PC-9 (cell line): Measurements from ENCODE around the gene RGL2.

Source experiments
- EZH2 ChIP-seq: fragments of 200-600 bp; sonication (generic); IDR thresholded peaks from 2 replicates; pipeline ENCODE4 v1.8.0; 2017; ENCODE audit warnings: antibody characterized with exemption, low read depth
- TF ChIP-seq, protein P1 (sequence below): fragments of 200-600 bp; sonication (generic); conservative IDR thresholded peaks from 2 replicates; pipeline ENCODE4 v1.6.1; 2017; ENCODE audit warnings: mixed run types, antibody characterized with exemption, mild to moderate bottlenecking, moderate library complexity

DNA sequence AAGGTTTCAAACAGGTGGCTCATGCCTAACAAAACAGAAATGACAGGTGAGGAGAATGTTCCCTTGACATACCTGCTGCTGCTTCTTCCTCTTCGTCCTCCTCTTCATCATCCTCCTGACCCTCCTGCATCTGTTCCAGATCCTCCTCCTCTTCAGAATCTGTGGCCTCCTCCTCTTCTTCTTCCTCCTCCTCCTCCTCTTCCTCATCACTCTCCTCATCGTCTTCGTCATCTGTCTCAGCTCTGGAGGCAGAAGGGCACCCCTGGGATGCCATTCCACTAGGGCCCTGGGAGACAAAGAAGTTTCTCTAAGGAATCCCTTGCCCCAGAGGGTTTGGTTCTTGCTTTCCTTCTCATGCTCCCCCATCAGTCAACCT lies 21.2 kb upstream of the RGL2 start:
- TF ChIP-seq, protein P1, sequence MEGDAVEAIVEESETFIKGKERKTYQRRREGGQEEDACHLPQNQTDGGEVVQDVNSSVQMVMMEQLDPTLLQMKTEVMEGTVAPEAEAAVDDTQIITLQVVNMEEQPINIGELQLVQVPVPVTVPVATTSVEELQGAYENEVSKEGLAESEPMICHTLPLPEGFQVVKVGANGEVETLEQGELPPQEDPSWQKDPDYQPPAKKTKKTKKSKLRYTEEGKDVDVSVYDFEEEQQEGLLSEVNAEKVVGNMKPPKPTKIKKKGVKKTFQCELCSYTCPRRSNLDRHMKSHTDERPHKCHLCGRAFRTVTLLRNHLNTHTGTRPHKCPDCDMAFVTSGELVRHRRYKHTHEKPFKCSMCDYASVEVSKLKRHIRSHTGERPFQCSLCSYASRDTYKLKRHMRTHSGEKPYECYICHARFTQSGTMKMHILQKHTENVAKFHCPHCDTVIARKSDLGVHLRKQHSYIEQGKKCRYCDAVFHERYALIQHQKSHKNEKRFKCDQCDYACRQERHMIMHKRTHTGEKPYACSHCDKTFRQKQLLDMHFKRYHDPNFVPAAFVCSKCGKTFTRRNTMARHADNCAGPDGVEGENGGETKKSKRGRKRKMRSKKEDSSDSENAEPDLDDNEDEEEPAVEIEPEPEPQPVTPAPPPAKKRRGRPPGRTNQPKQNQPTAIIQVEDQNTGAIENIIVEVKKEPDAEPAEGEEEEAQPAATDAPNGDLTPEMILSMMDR: no peak
- TF ChIP-seq EZH2: no peak
